HepG2 (cell line): ENCODE measurements around the gene ATL2. TPM values are rescaled to one million over a fixed set of nuclear protein-coding genes. Genes with fewer than 3 reads are reported as not detected.

Source experiments
- ATAC-seq: fragments of 200-7000 bp; cut with Tn5 transposase; 3 replicates; pipeline ENCODE4 v1.9.1; 2020; ENCODE audit warnings: mild to moderate bottlenecking, moderate library complexity
- BruUV-seq: library from RNA; stranded (reverse); fragments of 400-500 nt; replicated peaks from 2 replicates; lab custom pipeline; 2021; lab: Mats Ljungman, UMichigan
- CTCF ChIA-PET: fragments of 300-600 bp; formaldehyde crosslinking; extraction: SDS; loops from one replicate; lab custom pipeline; 2021; ENCODE audit warnings: low total read pairs, inconsistent platforms, low intra/inter-chr PET ratio; lab: Yijun Ruan, JAX
- POLR2A ChIA-PET: fragments of 350-600 bp; sonication (Branson Sonifier 250); formaldehyde crosslinking; loops from one replicate; lab custom pipeline; 2020; ENCODE audit warnings: antibody characterized with exemption, inconsistent platforms; lab: Yijun Ruan, JAX
- DNase-seq: peaks from one replicate; pipeline ENCODE4 v3.0.0-alpha.2; 2015; ENCODE audit warnings: low spot score
- FAIRE-seq: peaks from 3 replicates; lab custom pipeline; 2011; peaks lifted over from hg19 to GRCh38; lab: Jason Lieb, UNC
- H2AFZ ChIP-seq: one replicate; pipeline ENCODE4 v1.6.1; 2011; ENCODE audit warnings: low read length, inconsistent platforms
- H3K27ac ChIP-seq: fragments of 300-600 bp; 3 replicates; pipeline ENCODE4 v1.8.0; 2011; ENCODE audit warnings: mixed run types, mild to moderate bottlenecking, mixed read lengths, low read length, inconsistent platforms; ENCODE audit not compliant: insufficient read depth; ENCODE audit errors: extremely low read length
- H3K27me3 ChIP-seq, 2 experiments: fragments of 200-600 bp in 1 of 2; 2 replicates in 1 of 2; 3 replicates in 1 of 2; pipeline versions ENCODE4 v1.6.0 to v1.8.0; 2011; ENCODE audit warnings: low read length in 2 of 2, mild to moderate bottlenecking in 2 of 2, moderate library complexity in 2 of 2, inconsistent platforms in 1 of 2; ENCODE audit not compliant: insufficient read depth in 2 of 2, control insufficient read depth in 1 of 2
- H3K36me3 ChIP-seq, 2 experiments: fragments of 200-600 bp in 1 of 2; replicated peaks in 1 of 2; 2 replicates in 1 of 2; 3 replicates in 1 of 2; pipeline versions ENCODE4 v1.5.1 to v1.8.0; 2011; ENCODE audit warnings: low read length in 2 of 2, inconsistent platforms in 1 of 2; ENCODE audit not compliant: insufficient read depth in 2 of 2, control insufficient read depth in 1 of 2
- H3K4me1 ChIP-seq: 2 replicates; pipeline ENCODE4 v1.5.1; 2012; ENCODE audit warnings: low read length, inconsistent platforms; ENCODE audit not compliant: insufficient read depth
- H3K4me2 ChIP-seq: 2 replicates; pipeline ENCODE4 v1.6.0; 2011; ENCODE audit warnings: low read depth, low read length, inconsistent platforms
- H3K4me3 ChIP-seq, 3 experiments: fragments of 200-600 bp in 1 of 3; sonication (generic), shearing (Covaris generic) in 1 of 3; replicated peaks in 1 of 3; 2 replicates each; pipeline ENCODE4 v1.5.1; 2011 to 2016; ENCODE audit warnings: low read length in 3 of 3, inconsistent platforms in 2 of 3, low read depth in 2 of 3, mild to moderate bottlenecking in 2 of 3, control low read depth in 1 of 3, mixed read lengths in 1 of 3; ENCODE audit not compliant: insufficient read depth in 1 of 3
- H3K79me2 ChIP-seq: one replicate; pipeline ENCODE4 v1.6.1; 2011; ENCODE audit warnings: low read length, inconsistent platforms; ENCODE audit not compliant: insufficient read depth
- H3K9ac ChIP-seq: 2 replicates; pipeline ENCODE4 v1.6.0; 2011; ENCODE audit warnings: mild to moderate bottlenecking, low read depth, low read length, inconsistent platforms; ENCODE audit not compliant: insufficient read depth
- H3K9me3 ChIP-seq: 2 replicates; pipeline ENCODE4 v1.5.1; 2012; ENCODE audit warnings: mild to moderate bottlenecking, low read length
- H4K20me1 ChIP-seq: 2 replicates; pipeline ENCODE4 v1.6.0; 2011; ENCODE audit warnings: inconsistent platforms, mild to moderate bottlenecking, low read length, moderate library complexity; ENCODE audit not compliant: insufficient read depth
- MED1 ChIP-seq: sonication (generic); formaldehyde crosslinking; IDR thresholded peaks from 2 replicates; pipeline ENCODE4 v1.4.0; 2020; ENCODE audit warnings: missing genetic modification reagents
- RBM22 ChIP-seq: fragments of 200-400 bp; formaldehyde crosslinking; optimal IDR thresholded peaks from 2 replicates; pipeline ENCODE3; 2017; ENCODE audit warnings: mild to moderate bottlenecking, low read length, moderate library complexity
- TARDBP ChIP-seq: sonication (generic); formaldehyde crosslinking; IDR thresholded peaks from 2 replicates; pipeline ENCODE4 v1.8.0; 2022; ENCODE audit warnings: mild to moderate bottlenecking, missing genetic modification reagents
- TEAD3 ChIP-seq: optimal IDR thresholded peaks from 2 replicates; pipeline ENCODE3; 2016; ENCODE audit warnings: borderline replicate concordance
- TFDP1 ChIP-seq: IDR thresholded peaks from 2 replicates; pipeline ENCODE4 v1.6.1; 2016; ENCODE audit warnings: missing compliant biosample characterization, missing genetic modification reagents, borderline replicate concordance
- ZNF546 ChIP-seq: sonication (generic); formaldehyde crosslinking; conservative IDR thresholded peaks from 2 replicates; pipeline ENCODE4 v1.8.1; 2023; ENCODE audit warnings: mild to moderate bottlenecking, missing genetic modification reagents
- WGBS: methylation state at CpG from one replicate; pipeline ENCODE4 v1.1.6; 2017; ENCODE audit warnings: low lambda C conversion rate; 5-methylcytosine and 5-hydroxymethylcytosine counted together
- in situ Hi-C: cut with HindIII; loops from 2 replicates; pipeline ENCODE4 v1.10.0; 2017; ENCODE audit warnings: low pct_unique_long_range_greater_than_20kb; ENCODE audit not compliant: extremely low pct_ligation_motif_present
- intact Hi-C: fragments of 100-400 bp; cut with micrococcal nuclease; formaldehyde crosslinking; loops from one replicate; pipeline ENCODE4 v1.10.0; 2022; ENCODE audit not compliant: unreplicated experiment
- polyA plus RNA-seq, 8 experiments: library from polyadenylated mRNA; depleted of rRNA in 3 of 8; stranded (reverse) in 7 of 8; unstranded in 1 of 8; fragments of >200 nt; fragmentation: Illumina TruSeq in 4 of 8; extraction: Trizol in 4 of 8; gene quantifications; 2 replicates each; pipeline versions ENCODE4 v1.2.1 to v1.2.3, GENCODE V29; 2011 to 2016; ENCODE audit warnings: low read depth in 4 of 8, missing spikeins in 1 of 8, mixed read lengths in 1 of 8; ENCODE audit not compliant: insufficient read depth in 1 of 8
- total RNA-seq, 5 experiments: library from RNA; depleted of rRNA; stranded (reverse); fragments of >200 nt; fragmentation: Illumina TruSeq; extraction: Trizol; gene quantifications; 2 replicates each; pipeline ENCODE4 v1.2.3, GENCODE V29; 2016; ENCODE audit warnings: low read depth in 1 of 5

Gene ATL2
- total and polyA plus RNA-seq, 2 of the 13 experiments (the other 11 are each of a cell fraction or from before 2014, with no cell fraction given) = 56.5 to 119 TPM

- FAIRE-seq (no peak), DNase-seq (no peak)
- H3K4me1 ChIP-seq = no peaks in the 10 kb centered on the region
- no TSS peak for BruUV-seq
- TF ChIP-seq TEAD3 (no peak), TARDBP (no peak), MED1 (CRISPR knock-in tag) (no peak), TFDP1 (no peak)
- TF ChIP-seq, all 625 proteins: peak for 0
- Histone ChIP-seq H4K20me1 (no peaks in the 10 kb centered on the region), H3K27me3 (no peaks in the 10 kb centered on the region), H2AFZ (no peak overlapping the region), H3K36me3 (peaks cover 32 to 73% of the 10 kb centered on the region in 2 experiments), H3K79me2 (peaks cover 2% of the 10 kb centered on the region), H3K4me2 (no peak overlapping the region), H3K9ac (no peak overlapping the region), H3K4me3 (no peak overlapping the region), H3K27ac (no peak overlapping the region), H3K9me3 (no peaks in the 10 kb centered on the region)
- ChIA-PET CTCF (no interaction called here), POLR2A (no interaction called here)
- intact Hi-C loops = no loop called here
- no peak for ATAC-seq
- 93% methylated on average over 2 of the region's 2 CpGs for WGBS
- in situ Hi-C loops = no loop called here
These were observed 78.5 kb downstream of the ATL2 start for GRCh38 chr2:38298539-38298938.

GRCh38 chr2:38296197-38296780 is 80.8 kb downstream of the ATL2 start:
- H3K27ac ChIP-seq = no peak overlapping the region
- H3K9me3 ChIP-seq = no peaks in the 10 kb centered on the region
- H2AFZ ChIP-seq = no peak overlapping the region
- H3K4me3 ChIP-seq = no peak overlapping the region
- ATAC-seq (no peak), DNase-seq (no peak), FAIRE-seq (no peak)
- no peaks in the 10 kb centered on the region for H3K27me3 ChIP-seq
- no TSS peak for BruUV-seq
- 98% methylated on average over 7 of the region's 7 CpGs for WGBS
- peaks cover 18 to 51% of the 10 kb centered on the region in 2 experiments for H3K36me3 ChIP-seq
- no peaks in the 10 kb centered on the region for H3K4me1 ChIP-seq
- POLR2A ChIA-PET = no interaction called here
- CTCF ChIA-PET = no interaction called here
- H3K9ac ChIP-seq = no peak overlapping the region
- H3K4me2 ChIP-seq = no peak overlapping the region
- no peak for TF ChIP-seq ZNF546 (CRISPR knock-in tag)
- peak; percentile 68 for TF ChIP-seq RBM22
- no peaks in the 10 kb centered on the region for H4K20me1 ChIP-seq
- intact Hi-C loops (no loop called here), in situ Hi-C loops (no loop called here)
- no peaks in the 10 kb centered on the region for H3K79me2 ChIP-seq
